OCI-LY3 (cell line): ENCODE data around the gene WWC1.

Source experiments
- H2AFZ ChIP-seq: fragments of 200-600, 300-600 bp; shearing (Covaris generic); 2 replicates; pipeline ENCODE4 v1.6.0; 2014; ENCODE audit warnings: antibody characterized with exemption, low read depth, low read length
- H3K27ac ChIP-seq: fragments of 200-600, 300-600 bp; sonication (generic); 2 replicates; pipeline ENCODE4 v1.5.1; 2014; ENCODE audit warnings: mild to moderate bottlenecking, low read length, moderate library complexity, mixed read lengths
- H3K27me3 ChIP-seq: fragments of 200-600, 300-600 bp; sonication (generic); 2 replicates; pipeline ENCODE4 v1.6.1; 2014; ENCODE audit warnings: low read depth, low read length, mixed read lengths
- H3K36me3 ChIP-seq: fragments of 200-600, 300-600 bp; sonication (generic); replicated peaks from 2 replicates; pipeline ENCODE3; 2014; ENCODE audit warnings: low read depth, low read length, mixed read lengths
- H3K4me1 ChIP-seq: fragments of 300-600, 200-600 bp; sonication (generic); 2 replicates; pipeline ENCODE4 v1.6.1; 2014; ENCODE audit warnings: low read length, mixed read lengths
- H3K4me2 ChIP-seq: fragments of 200-600, 300-600 bp; sonication (generic); 2 replicates; pipeline ENCODE4 v1.6.1; 2014; ENCODE audit warnings: low read length, mixed read lengths
- H3K4me3 ChIP-seq: fragments of 300-600, 200-600 bp; sonication (generic); 2 replicates; pipeline ENCODE4 v1.5.1; 2014; ENCODE audit warnings: antibody characterized with exemption, mild to moderate bottlenecking, low read length, moderate library complexity
- H3K79me2 ChIP-seq: fragments of 300-600, 200-600 bp; shearing (Covaris generic); 2 replicates; pipeline ENCODE4 v1.6.1; 2014; ENCODE audit warnings: mild to moderate bottlenecking, low read length, mixed read lengths
- H3K9ac ChIP-seq: fragments of 300-600, 200-600 bp; shearing (Covaris generic); 2 replicates; pipeline ENCODE4 v1.6.0; 2014; ENCODE audit warnings: mild to moderate bottlenecking, low read length, moderate library complexity
- H3K9me3 ChIP-seq: fragments of 200-600, 300-600 bp; shearing (Covaris generic); 2 replicates; pipeline ENCODE4 v1.6.1; 2014; ENCODE audit warnings: low read length, mixed read lengths; ENCODE audit not compliant: insufficient read depth
- H4K20me1 ChIP-seq: fragments of 200-600, 300-600 bp; sonication (generic); 2 replicates; pipeline ENCODE4 v1.6.1; 2016; ENCODE audit warnings: low read length, mixed read lengths; ENCODE audit not compliant: insufficient read depth
- CTCF ChIP-seq: fragments of 200-600, 300-600 bp; sonication (generic); IDR thresholded peaks from 2 replicates; pipeline ENCODE4 v1.5.1; 2014; ENCODE audit warnings: antibody characterized with exemption, low read length, low read depth
- EZH2phosphoT487 ChIP-seq: fragments of 200-600 bp; shearing (Covaris generic); IDR thresholded peaks from 2 replicates; pipeline ENCODE4 v1.6.1; 2018; ENCODE audit warnings: antibody characterized with exemption, mixed run types, low read depth

WWC1 gene

GRCh38 chr5:168467755-168468330 is 176.4 kb downstream of the WWC1 start:
- no peak overlapping the region for H3K27ac ChIP-seq
- no peaks in the 10 kb centered on the region for H3K27me3 ChIP-seq
- no peak overlapping the region for H3K4me3 ChIP-seq
- no peak overlapping the region for H3K4me2 ChIP-seq
- H4K20me1 ChIP-seq, result no peaks in the 10 kb centered on the region
- no peaks in the 10 kb centered on the region for H3K9me3 ChIP-seq
- H3K9ac ChIP-seq, result no peak overlapping the region
- H3K79me2 ChIP-seq, result no peaks in the 10 kb centered on the region
- no peak for TF ChIP-seq EZH2phosphoT487
- no peak for TF ChIP-seq CTCF
- no peaks in the 10 kb centered on the region for H3K4me1 ChIP-seq
- H3K36me3 ChIP-seq, result no peaks in the 10 kb centered on the region
- no peak overlapping the region for H2AFZ ChIP-seq

GRCh38 chr5:168468836-168469235 is 177.4 kb downstream of the WWC1 start:
- H3K36me3 ChIP-seq, result no peaks in the 10 kb centered on the region
- no peak overlapping the region for H3K27ac ChIP-seq
- H3K79me2 ChIP-seq, result no peaks in the 10 kb centered on the region
- no peaks in the 10 kb centered on the region; the same call in 1 of the 2 replicates for H4K20me1 ChIP-seq
- H3K4me1 ChIP-seq, result no peaks in the 10 kb centered on the region
- H3K4me3 ChIP-seq, result no peak overlapping the region
- H3K9ac ChIP-seq, result no peak overlapping the region
- H3K27me3 ChIP-seq, result no peaks in the 10 kb centered on the region
- no peak overlapping the region for H3K4me2 ChIP-seq
- H3K9me3 ChIP-seq, result no peaks in the 10 kb centered on the region
- no peak overlapping the region for H2AFZ ChIP-seq
- no peak for TF ChIP-seq EZH2phosphoT487
- TF ChIP-seq CTCF, result no peak

- no peaks in the 10 kb centered on the region for H3K4me1 ChIP-seq
- H3K9ac ChIP-seq, result no peak overlapping the region
- no peaks in the 10 kb centered on the region for H3K36me3 ChIP-seq
- H2AFZ ChIP-seq, result no peak overlapping the region
- no peaks in the 10 kb centered on the region for H3K27me3 ChIP-seq
- H3K4me2 ChIP-seq, result no peak overlapping the region
- no peaks in the 10 kb centered on the region for H3K9me3 ChIP-seq
- H3K4me3 ChIP-seq, result no peak overlapping the region
- H4K20me1 ChIP-seq, result no peaks in the 10 kb centered on the region; the same call in 1 of the 2 replicates
- H3K79me2 ChIP-seq, result no peaks in the 10 kb centered on the region
- H3K27ac ChIP-seq, result no peak overlapping the region
- TF ChIP-seq EZH2phosphoT487 (no peak), CTCF (no peak)
Observed at GRCh38 chr5:168469816-168470215, 178.4 kb downstream of the WWC1 start.

DNA sequence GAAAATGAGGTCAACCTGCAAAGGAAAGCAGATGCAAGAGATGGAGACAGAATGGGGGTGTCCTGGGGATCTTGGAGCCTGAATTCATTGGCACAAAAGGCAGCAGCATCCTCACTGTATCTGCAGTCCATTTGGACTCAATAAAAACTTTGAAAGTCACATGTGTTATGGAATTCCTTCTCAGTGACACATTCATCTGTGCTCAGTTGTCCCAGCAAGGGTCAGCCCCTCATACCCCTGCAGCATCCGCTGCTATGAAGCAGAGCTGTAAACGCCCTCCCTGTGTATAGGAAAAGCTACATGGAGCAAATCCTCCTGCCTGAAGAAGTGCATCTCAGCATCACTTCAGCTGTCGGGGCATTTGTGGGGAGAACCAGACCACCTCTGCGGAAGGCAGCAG is 180.3 kb downstream of the WWC1 start:
- Histone ChIP-seq H3K4me2 (no peak overlapping the region), H3K9ac (no peak overlapping the region), H3K4me3 (no peak overlapping the region), H3K27ac (no peak overlapping the region), H3K4me1 (no peaks in the 10 kb centered on the region), H3K27me3 (no peaks in the 10 kb centered on the region), H3K9me3 (no peaks in the 10 kb centered on the region), H3K36me3 (no peaks in the 10 kb centered on the region), H4K20me1 (no peaks in the 10 kb centered on the region; the same call in 1 of the 2 replicates), H2AFZ (no peak overlapping the region), H3K79me2 (no peaks in the 10 kb centered on the region)
- TF ChIP-seq CTCF, result no peak
- no peak for TF ChIP-seq EZH2phosphoT487
